SK-N-SH (cell line): ENCODE results near the gene TBC1D8. TPM values are rescaled to one million over a fixed set of nuclear protein-coding genes. Genes with fewer than 3 reads are reported as not detected.

Source experiments
- CTCF ChIA-PET: fragments of 300-600, 350-600 bp; formaldehyde crosslinking; extraction: SDS; loops from one replicate; lab custom pipeline; 2021; lab: Yijun Ruan, JAX
- POLR2A ChIA-PET: fragments of 350-600 bp; sonication (Branson Sonifier 250); formaldehyde crosslinking; extraction: SDS; loops from one replicate; lab custom pipeline; 2020; ENCODE audit warnings: antibody characterized with exemption, inconsistent platforms; lab: Yijun Ruan, JAX
- DNase-seq: peaks from one replicate; pipeline ENCODE4 v3.0.0; 2012
- H2AFZ ChIP-seq: fragments of 200-600 bp; sonication (generic); 2 replicates; pipeline ENCODE4 v1.8.1; 2016; ENCODE audit warnings: antibody characterized with exemption, mild to moderate bottlenecking, low read depth
- H3F3A ChIP-seq: fragments of 200-600 bp; sonication (generic); replicated peaks from 2 replicates; pipeline ENCODE3; 2016; ENCODE audit warnings: antibody characterized with exemption, mild to moderate bottlenecking; ENCODE audit not compliant: insufficient read depth
- H3K27ac ChIP-seq, 2 experiments: fragments of 200-500 bp in 1 of 2; fragments of 200-600 bp in 1 of 2; sonication (Bioruptor generic) in 1 of 2; sonication (generic), shearing (Covaris generic) in 1 of 2; 2 replicates each; pipeline versions ENCODE4 v1.5.1 to v1.6.1; 2014 to 2016; ENCODE audit warnings: low read depth in 2 of 2, inconsistent platforms in 1 of 2, low read length in 1 of 2, mild to moderate bottlenecking in 1 of 2, mixed read lengths in 1 of 2
- H3K27me3 ChIP-seq: fragments of 200-600 bp; sonication (generic), shearing (Covaris generic); 2 replicates; pipeline ENCODE4 v1.6.1; 2016; ENCODE audit warnings: mixed run types; ENCODE audit not compliant: insufficient read depth
- H3K36me3 ChIP-seq, 2 experiments: fragments of 200-500 bp in 1 of 2; fragments of 200-600 bp in 1 of 2; sonication (Bioruptor generic) in 1 of 2; sonication (generic) in 1 of 2; replicated peaks in 1 of 2; 2 replicates each; pipeline versions ENCODE3 to v1.5.1; 2014 to 2016; ENCODE audit warnings: low read length in 1 of 2, mild to moderate bottlenecking in 1 of 2; ENCODE audit not compliant: insufficient read depth in 2 of 2, control insufficient read depth in 1 of 2
- H3K4me1 ChIP-seq, 2 experiments: fragments of 200-500 bp in 1 of 2; fragments of 200-600 bp in 1 of 2; sonication (Bioruptor generic) in 1 of 2; sonication (generic), shearing (Covaris generic) in 1 of 2; 2 replicates each; pipeline versions ENCODE4 v1.5.1 to v1.6.1; 2014 to 2016; ENCODE audit warnings: low read depth in 1 of 2, low read length in 1 of 2, mixed run types in 1 of 2; ENCODE audit not compliant: insufficient read depth in 2 of 2, control insufficient read depth in 1 of 2
- H3K4me2 ChIP-seq: fragments of 200-600 bp; sonication (generic), shearing (Covaris generic); 2 replicates; pipeline ENCODE4 v1.6.1; 2017; ENCODE audit warnings: mixed run types
- H3K4me3 ChIP-seq, 2 experiments: fragments of 200-500 bp in 1 of 2; fragments of 200-600 bp in 1 of 2; sonication (Bioruptor generic) in 1 of 2; sonication (generic), shearing (Covaris generic) in 1 of 2; 2 replicates each; pipeline versions ENCODE4 v1.5.1 to v1.8.1; 2014 to 2016; ENCODE audit warnings: low read depth in 2 of 2, inconsistent platforms in 1 of 2, low read length in 1 of 2, mild to moderate bottlenecking in 1 of 2, mixed read lengths in 1 of 2, moderate library complexity in 1 of 2
- H3K79me2 ChIP-seq: fragments of 200-600 bp; sonication (generic); 2 replicates; pipeline ENCODE4 v1.8.1; 2017; ENCODE audit warnings: mild to moderate bottlenecking; ENCODE audit not compliant: insufficient read depth
- H3K9ac ChIP-seq: fragments of 200-600 bp; sonication (generic); 2 replicates; pipeline ENCODE4 v1.6.1; 2017; ENCODE audit warnings: mixed run types
- H3K9me2 ChIP-seq: fragments of 200-600 bp; sonication (generic); 2 replicates; pipeline ENCODE4 v1.6.1; 2017; ENCODE audit warnings: mixed run types
- H3K9me3 ChIP-seq: fragments of 200-600 bp; sonication (generic); 2 replicates; pipeline ENCODE4 v1.6.1; 2017; ENCODE audit warnings: mixed run types, mild to moderate bottlenecking, moderate library complexity
- H4K20me1 ChIP-seq: fragments of 200-600 bp; sonication (generic); 2 replicates; pipeline ENCODE4 v1.6.1; 2017; ENCODE audit warnings: mild to moderate bottlenecking, mixed run types; ENCODE audit not compliant: insufficient read depth
- CHD2 ChIP-seq: fragments of 150-350 bp; IDR thresholded peaks from 2 replicates; pipeline ENCODE4 v1.6.1; 2018; ENCODE audit warnings: low read length; ENCODE audit not compliant: partially characterized antibody
- CTCF ChIP-seq: fragments of 200-600 bp; sonication (generic); IDR thresholded peaks from 2 replicates; pipeline ENCODE4 v1.6.1; 2017; ENCODE audit warnings: antibody characterized with exemption, mild to moderate bottlenecking, moderate library complexity
- ELF1 ChIP-seq: IDR thresholded peaks from 2 replicates; pipeline ENCODE4 v1.4.0; 2012
- EP300 ChIP-seq, 2 experiments: IDR thresholded peaks; 2 replicates each; pipeline versions ENCODE4 v1.4.0 to v1.6.1; 2012; ENCODE audit warnings: borderline replicate concordance in 1 of 2, low read depth in 1 of 2, low read length in 1 of 2
- EZH2phosphoT487 ChIP-seq: fragments of 200-600 bp; sonication (generic); IDR thresholded peaks from 2 replicates; pipeline ENCODE4 v1.6.1; 2017; ENCODE audit warnings: low read depth, mixed run types, mild to moderate bottlenecking, antibody characterized with exemption, moderate library complexity, borderline replicate concordance
- GATA2 ChIP-seq: sonication (generic); formaldehyde crosslinking; IDR thresholded peaks from 2 replicates; pipeline ENCODE4 v1.5.0; 2020; ENCODE audit warnings: mild to moderate bottlenecking, missing genetic modification reagents
- IRF3 ChIP-seq: fragments of 150-350 bp; IDR thresholded peaks from 2 replicates; pipeline ENCODE4 v1.6.1; 2016; ENCODE audit warnings: mild to moderate bottlenecking, low read depth, low read length
- MEF2A ChIP-seq: IDR thresholded peaks from 2 replicates; pipeline ENCODE4 v1.4.0; 2012; ENCODE audit warnings: low read depth, borderline replicate concordance
- POLR2AphosphoS5 ChIP-seq: IDR thresholded peaks from 2 replicates; pipeline ENCODE4 v1.6.1; 2012; ENCODE audit warnings: low read depth, low read length
- RAD21 ChIP-seq: IDR thresholded peaks from 2 replicates; pipeline ENCODE4 v1.6.1; 2012; ENCODE audit warnings: mild to moderate bottlenecking, low read length
- RCOR1 ChIP-seq: fragments of 150-350 bp; IDR thresholded peaks from 2 replicates; pipeline ENCODE4 v1.6.1; 2017; ENCODE audit warnings: antibody characterized with exemption, low read length
- REST ChIP-seq: IDR thresholded peaks from 2 replicates; pipeline ENCODE4 v1.6.1; 2012; ENCODE audit warnings: mild to moderate bottlenecking, low read depth, low read length, moderate library complexity
- SMC3 ChIP-seq: IDR thresholded peaks from 2 replicates; pipeline ENCODE4 v1.6.1; 2012; ENCODE audit warnings: low read depth, low read length, improper control_type of control experiment
- TCF12 ChIP-seq: IDR thresholded peaks from 2 replicates; pipeline ENCODE4 v1.4.0; 2012
- TEAD4 ChIP-seq: IDR thresholded peaks from 2 replicates; pipeline ENCODE4 v1.4.0; 2012; ENCODE audit warnings: mild to moderate bottlenecking, borderline replicate concordance; ENCODE audit not compliant: insufficient read depth
- YY1 ChIP-seq: IDR thresholded peaks from 2 replicates; pipeline ENCODE4 v1.4.0; 2012; ENCODE audit warnings: low read depth, mild to moderate bottlenecking
- WGBS: methylation state at CpG from one replicate; pipeline ENCODE4 v1.1.6; 2017; ENCODE audit warnings: low lambda C conversion rate; 5-methylcytosine and 5-hydroxymethylcytosine counted together
- polyA plus RNA-seq, 3 experiments: library from polyadenylated mRNA; depleted of rRNA; stranded (reverse); fragments of >200 nt; gene quantifications; 2 replicates each; pipeline ENCODE4 v1.2.3, GENCODE V29; 2012

The TBC1D8 gene
- polyA plus RNA-seq, 1 of the 3 experiments (the other 2 are of a cell fraction) = 5.3 TPM

GRCh38 chr2:101012706-101013181 is 138.4 kb downstream of the TBC1D8 start:
- H3K36me3 ChIP-seq = peaks cover 39 to 46% of the 10 kb centered on the region in 2 experiments
- POLR2A ChIA-PET = interaction anchor here (1.0 kb wide), 1 partner anchor 11 kb away, joined by 6 read pairs; the partner anchor contains the start of gene RPL31
- 24% methylated on average over 5 of the region's 5 CpGs for WGBS

GRCh38 chr2:101012054-101012705 is 139.0 kb downstream of the TBC1D8 start:
- no peaks in the 10 kb centered on the region; a peak in 1 of 4 replicates for H3K4me1 ChIP-seq
- no peak overlapping the region for H3K9ac ChIP-seq
- TF ChIP-seq ELF1 (no peak), TCF12 (no peak), POLR2AphosphoS5 (no peak), EZH2phosphoT487 (no peak), RAD21 (no peak), IRF3 (no peak), EP300 (IDR thresholded peaks at IDR 0.05; ENCODE audit: borderline replicate concordance in 1 of 2, low read depth in 1 of 2, low read length in 1 of 2) (no peak), YY1 (no peak), GATA2 (CRISPR knock-in tag) (no peak), CHD2 (no peak), MEF2A (no peak), RCOR1 (no peak), REST (no peak)
- H3K79me2 ChIP-seq = no peaks in the 10 kb centered on the region
- no peaks in the 10 kb centered on the region for H3K9me3 ChIP-seq
- peaks cover 13% of the 10 kb centered on the region for H4K20me1 ChIP-seq
- no peak overlapping the region for H2AFZ ChIP-seq
- WGBS = 64% methylated on average over 8 of the region's 8 CpGs
- CTCF ChIA-PET = interaction anchor here (0.6 to 2.1 kb wide), 26 partner anchors 9 to 405 kb away, joined by 3 to 22 read pairs (median 6); partner anchors contain the start of genes RPL31 and TBC1D8
- no peak for DNase-seq
- peak overlapping the region in 1 of 2 experiments; percentile 2; a peak in 1 of 4 replicates for H3K27ac ChIP-seq
- peaks cover 44 to 51% of the 10 kb centered on the region in 2 experiments for H3K36me3 ChIP-seq
- no peaks in the 10 kb centered on the region for H3K9me2 ChIP-seq
- peaks cover 49% of the 10 kb centered on the region for H3F3A ChIP-seq
- POLR2A ChIA-PET = interaction anchor here (1.0 kb wide), 1 partner anchor 10 kb away, joined by 6 read pairs; the partner anchor contains the start of gene RPL31
- no peaks in the 10 kb centered on the region for H3K27me3 ChIP-seq
- H3K4me2 ChIP-seq = no peak overlapping the region
- no peak overlapping the region for H3K4me3 ChIP-seq

More at GRCh38 chr2:101012706-101013181, 138.4 kb downstream of the TBC1D8 start:
- H3K4me1 ChIP-seq = no peaks in the 10 kb centered on the region; a peak in 1 of 4 replicates
- peaks cover 46% of the 10 kb centered on the region for H3F3A ChIP-seq
- no peaks in the 10 kb centered on the region for H3K9me3 ChIP-seq
- no peaks in the 10 kb centered on the region for H3K9me2 ChIP-seq
- H3K4me3 ChIP-seq = no peak overlapping the region
- CTCF ChIA-PET = interaction anchor here (0.6 to 2.1 kb wide), 26 partner anchors 9 to 405 kb away, joined by 3 to 22 read pairs (median 6); partner anchors contain the start of genes RPL31 and TBC1D8
- no peak overlapping the region for H3K4me2 ChIP-seq
- H4K20me1 ChIP-seq = peaks cover 13% of the 10 kb centered on the region; the same call in 1 of the 2 replicates
- no peak overlapping the region for H2AFZ ChIP-seq
- no peak for TF ChIP-seq TEAD4
- peak; percentile 85 for TF ChIP-seq RAD21
- TF ChIP-seq CTCF = peak; percentile 90
- peak; percentile 63 for TF ChIP-seq SMC3
- no peaks in the 10 kb centered on the region for H3K27me3 ChIP-seq
- no peak overlapping the region for H3K9ac ChIP-seq
- no peak overlapping the region for H3K27ac ChIP-seq
- no peaks in the 10 kb centered on the region for H3K79me2 ChIP-seq
- peak; percentile 45 for DNase-seq
